IPS-18c (cell line): ENCODE measurements around the gene LCN10.
"Not testable (repeated sequence)": the region's sequence is repeated elsewhere in the genome, so short reads cannot be mapped to it uniquely, and the experiment has no call there.

Source experiments
- H3K4me3 ChIP-seq: 2 replicates; pipeline ENCODE4 v1.7.0; 2013; ENCODE audit warnings: low read depth, mild to moderate bottlenecking, low read length, moderate library complexity; ENCODE audit not compliant: insufficient read depth
- H3K9me3 ChIP-seq: one replicate; pipeline ENCODE4 v1.6.1; 2013; ENCODE audit warnings: mild to moderate bottlenecking, low read length, moderate library complexity; ENCODE audit not compliant: control insufficient read depth, insufficient read depth

LCN10 gene

GRCh38 chr9:136719195-136719880 is 23.4 kb downstream of the LCN10 start:
- Histone ChIP-seq H3K9me3 (no peaks in the 10 kb centered on the region), H3K4me3 (no peak overlapping the region)

DNA sequence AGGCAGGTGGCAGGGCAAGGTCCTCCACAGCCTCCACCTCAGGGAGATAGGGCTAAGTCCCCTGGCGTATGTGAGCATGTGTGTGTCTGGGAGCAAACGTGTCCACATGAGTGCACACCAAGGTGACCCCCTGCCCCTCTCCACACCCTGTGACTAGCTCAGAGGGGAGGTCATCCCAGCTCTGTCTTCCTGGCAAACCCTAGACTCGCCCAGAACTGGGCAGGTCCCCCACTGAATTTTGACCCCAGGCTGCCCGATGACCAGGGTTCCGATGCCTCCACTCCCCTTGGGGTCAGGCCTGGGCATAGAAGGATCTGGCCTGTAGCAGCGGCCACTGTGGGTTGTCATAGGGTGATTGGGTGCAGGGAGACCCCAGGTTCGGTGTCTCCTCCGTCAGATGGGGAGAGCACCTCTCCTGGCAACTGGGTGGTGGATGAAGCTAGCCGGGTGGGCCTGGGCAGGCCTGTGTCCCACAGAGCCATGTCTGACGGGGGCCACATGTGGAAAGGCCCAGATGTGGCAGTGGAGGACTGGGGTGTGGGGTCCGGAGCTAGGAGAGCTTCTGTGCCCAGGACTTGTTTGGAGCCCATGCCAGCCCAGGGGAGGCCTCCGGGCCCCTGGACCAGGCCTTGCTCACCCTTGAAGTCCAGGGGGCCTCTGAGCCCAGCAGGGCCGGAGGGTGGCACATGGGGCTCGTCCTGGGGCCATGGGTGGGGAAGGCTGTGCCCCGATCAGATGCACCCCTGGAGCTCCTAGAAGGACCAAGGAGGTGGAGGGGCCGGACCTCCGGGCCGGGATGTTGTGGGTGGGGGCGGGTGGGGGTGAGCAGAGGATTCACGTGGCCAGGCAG is 24.2 kb downstream of the LCN10 start:
- H3K4me3 ChIP-seq = no peak overlapping the region
- no peaks in the 10 kb centered on the region for H3K9me3 ChIP-seq

- Histone ChIP-seq H3K9me3 (no peaks in the 10 kb centered on the region), H3K4me3 (no peak overlapping the region)
These were observed 25.3 kb downstream of the LCN10 start for GRCh38 chr9:136717399-136717798.

- no peak overlapping the region for H3K4me3 ChIP-seq
- no peaks in the 10 kb centered on the region for H3K9me3 ChIP-seq
These were observed 27.9 kb downstream of the LCN10 start for GRCh38 chr9:136714893-136715274.

GRCh38 chr9:136714096-136714892 is 28.4 kb downstream of the LCN10 start:
- no peaks in the 10 kb centered on the region for H3K9me3 ChIP-seq
- no peak overlapping the region; the same call in 1 of the 2 replicates for H3K4me3 ChIP-seq

- H3K4me3 ChIP-seq = peak overlapping the region; percentile 62
- no peaks in the 10 kb centered on the region for H3K9me3 ChIP-seq
These were observed 29.2 kb downstream of the LCN10 start for GRCh38 chr9:136713550-136713949.

DNA sequence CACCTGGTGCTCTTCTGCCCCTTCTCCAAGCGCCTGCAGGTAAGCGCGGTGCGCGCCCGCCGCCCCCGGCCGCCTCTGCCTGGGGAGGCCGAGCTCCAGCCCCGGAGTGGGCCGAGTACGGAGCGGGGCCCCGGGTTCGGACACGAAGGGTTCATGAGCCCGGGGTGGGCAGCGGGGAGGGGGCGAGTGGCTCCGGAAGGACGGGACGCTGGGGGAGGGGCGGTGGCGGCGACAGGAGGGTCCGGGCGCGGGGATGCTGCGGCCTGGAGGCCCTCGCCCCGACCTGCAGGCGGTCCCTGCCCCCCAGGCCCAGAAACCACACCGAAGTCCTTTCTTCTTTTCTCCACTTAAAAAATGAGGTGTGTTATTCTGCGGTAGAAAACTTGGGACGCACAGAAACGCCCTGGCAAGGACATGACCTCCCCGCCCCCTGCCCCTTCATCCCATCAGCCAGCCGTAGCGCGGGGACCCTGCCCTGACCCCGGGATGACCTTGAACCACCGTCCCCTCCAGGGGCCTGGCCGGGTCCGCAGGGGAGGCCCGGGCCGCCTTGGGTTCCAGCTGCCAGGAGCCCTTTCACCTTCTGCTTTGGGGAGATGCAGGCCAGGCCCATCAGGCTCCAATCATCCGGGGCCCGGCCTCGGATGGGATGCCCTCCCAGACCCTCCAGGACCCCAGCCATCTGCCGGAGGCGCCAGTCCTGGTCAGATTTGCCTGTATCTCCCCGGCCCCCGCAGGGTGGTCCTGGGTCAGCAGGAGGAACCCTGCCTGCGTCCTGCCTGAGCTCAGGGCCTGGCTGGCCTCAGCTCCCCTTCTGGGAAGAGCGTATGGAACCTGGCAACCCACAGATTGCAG is 29.8 kb downstream of the LCN10 start:
- no peaks in the 10 kb centered on the region for H3K9me3 ChIP-seq
- peak overlapping the region; percentile 62 for H3K4me3 ChIP-seq

DNA sequence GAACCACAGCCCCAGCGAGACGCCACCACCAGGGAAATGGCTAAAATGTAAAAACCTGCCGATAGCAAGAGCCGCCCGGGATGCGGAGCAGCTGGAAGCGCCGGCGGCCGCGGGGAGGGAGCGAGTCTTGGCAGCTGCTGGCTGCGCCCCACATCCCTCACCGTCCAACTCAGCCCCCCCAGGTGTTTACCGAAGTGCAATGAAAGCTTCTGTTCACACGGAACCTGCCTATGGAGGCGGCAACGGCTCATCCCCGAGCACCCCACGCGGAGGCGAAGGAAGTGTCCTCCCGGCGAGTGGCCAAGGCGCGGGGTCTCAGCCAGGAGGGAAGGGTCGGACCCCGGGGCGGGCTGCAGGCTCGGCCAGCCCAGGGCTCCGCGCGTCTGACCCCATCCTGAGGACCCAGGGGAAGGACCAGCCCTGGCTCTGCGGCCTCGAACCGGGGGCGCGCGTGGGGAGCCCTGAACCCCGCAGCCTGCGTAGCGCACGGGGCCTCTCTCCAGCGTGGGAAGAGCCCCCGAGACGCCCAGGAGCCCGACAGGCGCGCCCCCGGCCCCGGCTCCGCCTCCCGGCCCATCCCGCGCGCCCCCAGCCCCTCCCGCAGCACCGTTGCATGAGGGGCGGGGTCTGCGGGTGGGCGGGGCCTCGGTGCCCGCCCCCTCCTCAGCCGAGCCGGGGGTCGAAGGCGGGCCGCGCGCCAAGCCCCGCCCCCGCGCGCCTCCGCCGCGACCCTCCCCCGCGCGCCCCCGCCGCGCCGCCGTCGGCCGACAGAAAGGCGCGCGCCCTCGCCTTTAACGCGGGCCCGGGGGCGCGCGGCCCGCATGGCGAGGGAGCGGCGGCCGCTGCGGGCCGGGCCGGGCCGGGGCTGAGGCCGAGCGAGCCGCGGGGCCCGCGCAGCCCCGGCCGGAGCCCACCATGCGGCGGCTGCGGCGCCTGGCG is 30.7 kb downstream of the LCN10 start, which contains the start of gene DIPK1B:
TSS of gene DIPK1B (plus strand) at position 822 of the 939 bp plus-strand sequence. CDS start at position 916, 94 bp downstream.
- peak within 1 kb of the TSS; percentile 80 for H3K4me3 ChIP-seq
- no peaks in the 10 kb centered on the region for H3K9me3 ChIP-seq

DNA sequence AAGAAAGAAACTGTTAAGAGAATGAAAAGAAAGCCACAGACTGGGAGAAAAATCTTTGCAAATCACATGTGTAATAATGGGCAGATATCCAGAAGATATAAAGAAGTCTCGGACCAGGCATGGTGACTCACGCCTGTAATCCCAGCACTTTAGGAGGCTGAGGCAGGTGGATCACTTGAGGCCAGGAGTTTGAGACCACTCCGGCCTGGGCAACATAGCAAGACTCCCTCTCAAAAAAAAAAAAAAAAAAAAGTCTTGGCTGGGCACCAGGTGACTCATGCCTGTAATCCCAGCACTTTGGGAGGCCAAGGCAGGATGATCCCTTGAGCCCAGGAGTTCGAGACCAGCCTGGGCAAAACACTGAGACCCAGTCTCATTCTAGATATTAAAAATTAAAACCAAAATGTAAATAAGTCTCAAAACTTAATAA is 31.5 kb downstream of the LCN10 start:
- H3K4me3 ChIP-seq = peak overlapping the region; percentile 80; the same call in 1 of the 2 replicates
- not testable (repeated sequence) for H3K9me3 ChIP-seq

- Histone ChIP-seq H3K4me3 (no peak overlapping the region), H3K9me3 (no peaks in the 10 kb centered on the region)
These were observed 32.2 kb downstream of the LCN10 start for GRCh38 chr9:136710543-136710942.

- Histone ChIP-seq H3K9me3 (no peaks in the 10 kb centered on the region), H3K4me3 (no peak overlapping the region)
These were observed 33.2 kb downstream of the LCN10 start for GRCh38 chr9:136709454-136710109.

- Histone ChIP-seq H3K4me3 (no peak overlapping the region), H3K9me3 (no peaks in the 10 kb centered on the region)
These were observed 34.8 kb downstream of the LCN10 start for GRCh38 chr9:136707849-136708517.

GRCh38 chr9:136707011-136707410 is 35.7 kb downstream of the LCN10 start:
- no peak overlapping the region for H3K4me3 ChIP-seq
- H3K9me3 ChIP-seq = no peaks in the 10 kb centered on the region

- no peaks in the 10 kb centered on the region for H3K9me3 ChIP-seq
- H3K4me3 ChIP-seq = no peak overlapping the region
These were observed 37.2 kb downstream of the LCN10 start for GRCh38 chr9:136705564-136705963.

DNA sequence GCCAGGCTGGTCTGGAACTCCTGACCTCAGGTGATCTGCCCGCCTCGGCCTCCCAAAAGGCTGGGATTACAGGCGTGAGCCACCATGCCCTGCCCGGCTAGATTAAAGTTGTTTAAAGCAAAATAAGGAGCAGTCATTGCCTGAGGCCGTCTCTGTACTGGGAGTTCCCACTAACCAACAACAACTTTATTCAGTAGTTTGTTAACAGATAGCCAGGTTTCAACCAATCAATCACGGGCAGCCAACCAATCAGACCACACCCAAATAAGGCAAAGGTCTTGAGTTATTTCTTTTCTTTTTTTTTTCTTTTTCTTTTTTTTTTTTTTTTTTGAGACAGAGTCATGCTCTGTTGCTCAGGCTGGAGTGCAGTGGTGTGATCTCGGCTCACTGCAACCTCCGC is 38.0 kb downstream of the LCN10 start:
- H3K4me3 ChIP-seq, H3K9me3 ChIP-seq: not testable (repeated sequence)
